H1 (cell line): ENCODE measurements around the gene SWI5. TPM values are rescaled to one million over a fixed set of nuclear protein-coding genes. Genes with fewer than 3 reads are reported as not detected.

Experiments used
- CTCF ChIA-PET: fragments of 300-600 bp; sonication (Branson Sonifier 250); formaldehyde crosslinking; loops from one replicate; lab custom pipeline; 2021; ENCODE audit not compliant: partially characterized antibody; lab: Charles Lee
- POLR2A ChIA-PET: fragments of 300-600 bp; sonication (Branson Sonifier 250); formaldehyde crosslinking; loops from one replicate; lab custom pipeline; 2021; ENCODE audit warnings: inconsistent platforms; ENCODE audit not compliant: partially characterized antibody; lab: Charles Lee
- DNase-seq, 2 experiments: peaks; one replicate each; pipeline versions ENCODE4 v3.0.0 to v3.0.0-alpha.2; 2010 to 2022; ENCODE audit warnings: low spot score in 2 of 2, low read depth in 1 of 2, mixed read lengths in 1 of 2
- FAIRE-seq: peaks from 2 replicates; lab custom pipeline; 2011; peaks lifted over from hg19 to GRCh38; lab: Jason Lieb, UNC
- H2AFZ ChIP-seq: 2 replicates; pipeline ENCODE4 v1.8.1; 2012; ENCODE audit warnings: low read length, inconsistent platforms
- H2AK5ac ChIP-seq: 2 replicates; pipeline ENCODE4 v1.6.1; 2013; ENCODE audit warnings: low read depth, low read length
- H2BK120ac ChIP-seq: replicated peaks from 2 replicates; pipeline ENCODE3; 2013; ENCODE audit warnings: low read depth, low read length, inconsistent platforms
- H2BK12ac ChIP-seq: 2 replicates; pipeline ENCODE4 v1.6.1; 2013; ENCODE audit warnings: low read depth, low read length
- H2BK15ac ChIP-seq: 2 replicates; pipeline ENCODE4 v1.6.1; 2013; ENCODE audit warnings: low read length
- H2BK20ac ChIP-seq: 2 replicates; pipeline ENCODE4 v1.6.1; 2013; ENCODE audit warnings: low read length
- H2BK5ac ChIP-seq: 2 replicates; pipeline ENCODE4 v1.6.1; 2013; ENCODE audit warnings: low read depth, low read length
- H3K14ac ChIP-seq: 2 replicates; pipeline ENCODE4 v1.6.1; 2013; ENCODE audit warnings: inconsistent platforms; ENCODE audit not compliant: insufficient read length
- H3K18ac ChIP-seq: 2 replicates; pipeline ENCODE4 v1.6.1; 2013; ENCODE audit warnings: low read length; ENCODE audit errors: extremely low read depth
- H3K23ac ChIP-seq: 2 replicates; pipeline ENCODE4 v1.6.1; 2013; ENCODE audit warnings: inconsistent platforms; ENCODE audit not compliant: insufficient read length
- H3K23me2 ChIP-seq: 2 replicates; pipeline ENCODE4 v1.6.1; 2013; ENCODE audit warnings: low read depth, low read length
- H3K27ac ChIP-seq: 2 replicates; pipeline ENCODE4 v1.6.1; 2011; ENCODE audit warnings: low read depth, low read length, inconsistent platforms
- H3K27me3 ChIP-seq, 4 experiments: replicated peaks in 1 of 4; 1 replicate in 1 of 4; 2 replicates in 3 of 4; pipeline versions ENCODE4 v1.6.1 to v1.8.1; 2011 to 2013; ENCODE audit warnings: low read length in 3 of 4, mild to moderate bottlenecking in 3 of 4, inconsistent platforms in 2 of 4, mixed read lengths in 2 of 4, moderate library complexity in 1 of 4; ENCODE audit not compliant: control insufficient read depth in 3 of 4, insufficient read depth in 3 of 4; ENCODE audit errors: extremely low read depth in 1 of 4
- H3K36me3 ChIP-seq, 4 experiments: 2 replicates each; pipeline versions ENCODE4 v1.6.1 to v1.8.1; 2011 to 2013; ENCODE audit warnings: mild to moderate bottlenecking in 4 of 4, low read length in 3 of 4, moderate library complexity in 2 of 4, control low read depth in 1 of 4, inconsistent platforms in 1 of 4; ENCODE audit not compliant: insufficient read depth in 4 of 4, control insufficient read depth in 2 of 4
- H3K4ac ChIP-seq: replicated peaks from 2 replicates; pipeline ENCODE3; 2013; ENCODE audit warnings: low read length, low read depth, mixed read lengths, inconsistent platforms; ENCODE audit not compliant: insufficient read length
- H3K4me1 ChIP-seq, 4 experiments: replicated peaks in 1 of 4; 1 replicate in 1 of 4; 2 replicates in 3 of 4; pipeline versions ENCODE4 v1.6.1 to v1.8.1; 2011 to 2013; ENCODE audit warnings: low read length in 3 of 4, inconsistent platforms in 2 of 4, mixed read lengths in 1 of 4; ENCODE audit not compliant: insufficient read depth in 4 of 4, control insufficient read depth in 3 of 4
- H3K4me2 ChIP-seq, 2 experiments: 2 replicates each; pipeline versions ENCODE4 v1.6.1 to v1.8.1; 2011 to 2013; ENCODE audit warnings: low read depth in 2 of 2, low read length in 2 of 2, control low read depth in 1 of 2, inconsistent platforms in 1 of 2, mild to moderate bottlenecking in 1 of 2; ENCODE audit not compliant: insufficient read depth in 1 of 2
- H3K4me3 ChIP-seq, 4 experiments: fragments of 200-600, 300-600 bp in 1 of 4; sonication (generic), shearing (Covaris generic), sonication (Bioruptor Twin) in 1 of 4; 2 replicates each; pipeline versions ENCODE4 v1.5.1 to v1.8.1; 2011 to 2016; ENCODE audit warnings: low read length in 4 of 4, low read depth in 3 of 4, control low read depth in 2 of 4, inconsistent platforms in 2 of 4, mild to moderate bottlenecking in 2 of 4, mixed read lengths in 1 of 4, moderate library complexity in 1 of 4; ENCODE audit not compliant: insufficient read depth in 2 of 4; ENCODE audit errors: extremely low read depth in 1 of 4
- H3K56ac ChIP-seq: replicated peaks from 2 replicates; pipeline ENCODE3; 2013; ENCODE audit warnings: low read depth, mild to moderate bottlenecking, mixed read lengths, low read length, inconsistent platforms; ENCODE audit not compliant: insufficient read length
- H3K79me1 ChIP-seq: 2 replicates; pipeline ENCODE4 v1.6.1; 2013; ENCODE audit warnings: low read depth, low read length, control low read depth
- H3K79me2 ChIP-seq, 2 experiments: 2 replicates each; pipeline versions ENCODE4 v1.6.1 to v1.8.1; 2012 to 2013; ENCODE audit warnings: low read length in 2 of 2, mild to moderate bottlenecking in 2 of 2, inconsistent platforms in 1 of 2; ENCODE audit not compliant: insufficient read depth in 2 of 2, control insufficient read depth in 1 of 2
- H3K9ac ChIP-seq, 4 experiments: replicated peaks in 1 of 4; 1 replicate in 1 of 4; 2 replicates in 3 of 4; pipeline versions ENCODE4 v1.6.1 to v1.8.1; 2011 to 2013; ENCODE audit warnings: low read depth in 3 of 4, low read length in 3 of 4, control low read depth in 2 of 4, mild to moderate bottlenecking in 2 of 4, moderate library complexity in 2 of 4, inconsistent platforms in 1 of 4; ENCODE audit errors: extremely low read depth in 1 of 4
- H3K9me3 ChIP-seq, 2 experiments: 2 replicates each; pipeline versions ENCODE4 v1.6.1 to v1.8.1; 2012 to 2013; ENCODE audit warnings: mild to moderate bottlenecking in 2 of 2, moderate library complexity in 2 of 2, control low read depth in 1 of 2, inconsistent platforms in 1 of 2, low read depth in 1 of 2, low read length in 1 of 2, mixed read lengths in 1 of 2; ENCODE audit not compliant: insufficient read depth in 2 of 2
- H4K20me1 ChIP-seq, 2 experiments: replicated peaks in 1 of 2; 2 replicates each; pipeline versions ENCODE3 to v1.8.1; 2011 to 2013; ENCODE audit warnings: inconsistent platforms in 2 of 2, low read length in 2 of 2, mild to moderate bottlenecking in 1 of 2; ENCODE audit not compliant: insufficient read depth in 2 of 2, control insufficient read depth in 1 of 2
- H4K5ac ChIP-seq: 2 replicates; pipeline ENCODE4 v1.6.1; 2013; ENCODE audit warnings: low read length, low read depth, mixed read lengths, inconsistent platforms; ENCODE audit not compliant: insufficient read length
- H4K8ac ChIP-seq: 2 replicates; pipeline ENCODE4 v1.8.0; 2013; ENCODE audit warnings: mild to moderate bottlenecking, moderate library complexity, low read length, inconsistent platforms; ENCODE audit not compliant: insufficient read depth; ENCODE audit errors: extremely low read depth
- H4K91ac ChIP-seq: replicated peaks from 2 replicates; pipeline ENCODE3; 2013; ENCODE audit warnings: low read length, mixed read lengths, inconsistent platforms; ENCODE audit not compliant: insufficient read length
- CBX8 ChIP-seq: fragments of 300-800, 300-1000 bp; sonication (generic); IDR thresholded peaks from 2 replicates; pipeline ENCODE4 v1.7.1; 2016; ENCODE audit warnings: low read depth, low read length, borderline replicate concordance
- CTBP2 ChIP-seq: IDR thresholded peaks from 2 replicates; pipeline ENCODE4 v1.7.0; 2011; ENCODE audit warnings: borderline replicate concordance, mild to moderate bottlenecking, moderate library complexity, mixed read lengths, low read length; ENCODE audit not compliant: insufficient read depth, insufficient read length
- EZH2 ChIP-seq: fragments of 200-600 bp; sonication (generic); IDR thresholded peaks from 2 replicates; pipeline ENCODE4 v1.7.1; 2012; ENCODE audit warnings: low read depth, mild to moderate bottlenecking, moderate library complexity, low read length, inconsistent platforms; ENCODE audit not compliant: severe bottlenecking
- FOSL1 ChIP-seq: IDR thresholded peaks from 2 replicates; pipeline ENCODE4 v1.6.1; 2011; ENCODE audit warnings: mild to moderate bottlenecking, low read depth, low read length, moderate library complexity; ENCODE audit not compliant: insufficient read depth
- SAP30 ChIP-seq: fragments of 300-600 bp; sonication (generic); IDR thresholded peaks from 2 replicates; pipeline ENCODE4 v1.7.1; 2012; ENCODE audit warnings: low read length, moderate library complexity, mild to moderate bottlenecking, inconsistent platforms; ENCODE audit not compliant: insufficient read depth, insufficient replicate concordance
- SIRT6 ChIP-seq: IDR thresholded peaks from one replicate; pipeline ENCODE4 v1.7.1; 2012; ENCODE audit warnings: low read length, inconsistent platforms
- SIX5 ChIP-seq: IDR thresholded peaks from 2 replicates; pipeline ENCODE4 v1.6.1; 2011; ENCODE audit warnings: mild to moderate bottlenecking, low read depth, low read length
- ZNF274 ChIP-seq: IDR thresholded peaks from 2 replicates; pipeline ENCODE4 v1.7.0; 2012; ENCODE audit warnings: low read length, borderline replicate concordance; ENCODE audit errors: extremely low read depth
- WGBS, 2 experiments: shearing (Covaris generic) in 1 of 2; methylation state at CpG; one replicate each; pipeline versions ENCODE4 v1.1.6 to v1.1.7; 2013 to 2015; ENCODE audit warnings: low lambda C conversion rate in 2 of 2, mixed read lengths in 2 of 2, inconsistent platforms in 1 of 2, low coverage in 1 of 2, missing lambda C conversion rate in 1 of 2; ENCODE audit not compliant: insufficient replicate concordance in 2 of 2, insufficient coverage in 1 of 2, insufficient read length in 1 of 2; ENCODE audit errors: extremely low coverage in 1 of 2, missing lambda C conversion rate in 1 of 2; 5-methylcytosine and 5-hydroxymethylcytosine counted together
- polyA plus RNA-seq, 7 experiments: library from polyadenylated mRNA; depleted of rRNA in 3 of 7; stranded (reverse) in 5 of 7; unstranded in 2 of 7; fragments of >200 nt in 5 of 7; fragments of 200-250 nt in 2 of 7; gene quantifications; 1 replicate in 5 of 7; 2 replicates in 1 of 7; 4 replicates in 1 of 7; pipeline versions ENCODE4 v1.2.1 to v1.2.3, GENCODE V29; 2011 to 2013; ENCODE audit warnings: missing spikeins in 2 of 7, mixed read lengths in 2 of 7
- total RNA-seq: library from RNA; stranded (reverse); fragmentation: NEBNext Ultra II Directional; extraction: Animal tissue kit (Norgen Biotek cat#: 25700); gene quantifications from 2 replicates; pipeline ENCODE4 v1.2.1, GENCODE V29; 2021
- TF ChIP-seq, protein P1 (sequence below): IDR thresholded peaks from 2 replicates; pipeline ENCODE4 v1.6.1; 2012; ENCODE audit warnings: inconsistent platforms
- TF ChIP-seq, protein P2 (sequence below): IDR thresholded peaks from 2 replicates; pipeline ENCODE4 v1.6.1; 2012; ENCODE audit warnings: inconsistent platforms

Gene SWI5
- total and polyA plus RNA-seq, 2 of the 8 experiments (the other 6 are each of a cell fraction or from before 2014, with no cell fraction given), result 29.0 to 59.5 TPM

DNA sequence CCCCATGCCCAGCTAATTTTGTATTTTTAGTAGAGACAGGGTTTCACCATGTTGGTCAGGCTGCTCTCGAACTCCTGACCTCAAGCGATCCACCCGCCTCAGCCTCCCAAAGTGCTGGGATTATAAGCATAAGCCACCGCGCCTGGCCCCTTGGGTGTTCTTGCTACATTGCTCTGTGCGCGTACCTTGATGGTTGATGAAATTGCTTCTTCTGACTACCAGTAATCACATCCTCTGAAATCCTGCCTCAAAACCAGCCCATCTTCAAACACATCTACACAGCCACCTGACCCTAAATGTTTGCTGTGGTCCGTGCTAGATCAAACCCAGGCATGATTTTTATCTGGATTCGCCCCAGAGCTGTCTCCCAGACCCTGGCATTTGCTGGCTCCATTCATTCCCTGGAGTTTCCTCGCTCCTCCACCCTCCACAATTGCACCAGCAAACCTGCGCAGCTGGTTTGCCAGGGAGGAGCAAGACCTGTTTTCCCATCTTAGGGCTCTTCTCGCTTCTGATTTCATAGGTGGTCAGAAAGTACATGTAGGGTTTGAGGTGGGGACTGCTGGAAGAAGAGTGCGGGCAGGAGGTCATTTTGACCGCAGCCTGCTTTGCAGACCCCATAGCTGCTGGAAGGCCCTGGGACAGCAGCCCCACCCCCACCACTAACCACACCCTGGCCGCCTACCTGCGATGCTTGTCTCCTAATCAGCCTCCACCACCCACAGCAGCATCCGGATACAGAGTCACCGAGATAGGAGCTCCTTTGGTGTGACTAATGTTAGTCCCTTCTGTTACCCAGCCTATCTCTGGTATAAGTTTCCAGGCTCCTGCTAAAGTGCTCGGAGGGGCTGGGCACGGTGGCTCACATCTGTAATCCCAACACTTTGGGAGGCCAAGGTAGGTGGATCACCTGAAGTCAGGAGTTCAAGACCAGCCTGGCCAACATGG lies 22.7 kb downstream of the SWI5 start:
- H3K23me2 ChIP-seq, result no peaks in the 10 kb centered on the region
- H3K9ac ChIP-seq, result no peak overlapping the region
- H3K23ac ChIP-seq, result no peak overlapping the region
- no peaks in the 10 kb centered on the region for H3K79me2 ChIP-seq
- H3K4me2 ChIP-seq, result no peak overlapping the region
- ChIA-PET POLR2A (interaction anchor here (0.7 to 2.4 kb wide), 7 partner anchors 10 to 426 kb away, joined by 3 to 6 read pairs (median 3); no protein-coding TSS in a partner anchor), CTCF (interaction anchor here (0.7 to 8.1 kb wide), 10 partner anchors 8 to 140 kb away, joined by 3 to 88 read pairs (median 6); no protein-coding TSS in a partner anchor)
- no peak overlapping the region for H3K4ac ChIP-seq
- no peaks in the 10 kb centered on the region for H3K9me3 ChIP-seq
- H3K4me1 ChIP-seq, result no peaks in the 10 kb centered on the region
- no peak overlapping the region for H2AFZ ChIP-seq
- H3K4me3 ChIP-seq, result no peak overlapping the region
- H4K20me1 ChIP-seq, result peaks cover 0 to 1% of the 10 kb centered on the region in 2 experiments
- no peaks in the 10 kb centered on the region for H3K79me1 ChIP-seq
- WGBS, 2 experiments, result 88% methylated on average over 20 of the region's 20 CpGs; no CpG with 5 or more reads in 1 of the 2 experiments
- no peak for FAIRE-seq
- H3K27ac ChIP-seq, result no peak overlapping the region
- H3K36me3 ChIP-seq, result no peaks in the 10 kb centered on the region
- H3K14ac ChIP-seq, result no peak overlapping the region
- no peak overlapping the region for H2BK20ac ChIP-seq
- no peaks in the 10 kb centered on the region for H3K27me3 ChIP-seq
- H4K8ac ChIP-seq, result no peak overlapping the region
- no peak overlapping the region for H3K18ac ChIP-seq
- no peak overlapping the region for H2BK120ac ChIP-seq
- TF ChIP-seq CTBP2 (no peak), EZH2 (no peak), SIRT6 (no peak), ZNF274 (no peak), SIX5 (no peak), CBX8 (no peak), FOSL1 (no peak), SAP30 (no peak)
- TF ChIP-seq, protein P1, sequence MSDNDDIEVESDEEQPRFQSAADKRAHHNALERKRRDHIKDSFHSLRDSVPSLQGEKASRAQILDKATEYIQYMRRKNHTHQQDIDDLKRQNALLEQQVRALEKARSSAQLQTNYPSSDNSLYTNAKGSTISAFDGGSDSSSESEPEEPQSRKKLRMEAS, result no peak
- TF ChIP-seq, protein P2, sequence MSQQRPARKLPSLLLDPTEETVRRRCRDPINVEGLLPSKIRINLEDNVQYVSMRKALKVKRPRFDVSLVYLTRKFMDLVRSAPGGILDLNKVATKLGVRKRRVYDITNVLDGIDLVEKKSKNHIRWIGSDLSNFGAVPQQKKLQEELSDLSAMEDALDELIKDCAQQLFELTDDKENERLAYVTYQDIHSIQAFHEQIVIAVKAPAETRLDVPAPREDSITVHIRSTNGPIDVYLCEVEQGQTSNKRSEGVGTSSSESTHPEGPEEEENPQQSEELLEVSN, result no peak
- H4K91ac ChIP-seq, result no peak overlapping the region
- H2BK15ac ChIP-seq, result no peak overlapping the region
- no peak overlapping the region for H3K56ac ChIP-seq
- no peak overlapping the region for H4K5ac ChIP-seq
- no peak for DNase-seq
- H2AK5ac ChIP-seq, result no peak overlapping the region
- no peak overlapping the region for H2BK5ac ChIP-seq
- no peak overlapping the region for H2BK12ac ChIP-seq
